Measurements from ENCODE around the gene PRR33. TPM values are rescaled to one million over a fixed set of nuclear protein-coding genes. Genes with fewer than 3 reads are reported as not detected.

The PRR33 gene
- total and polyA plus RNA-seq, 8 donors = not detected

DNA sequence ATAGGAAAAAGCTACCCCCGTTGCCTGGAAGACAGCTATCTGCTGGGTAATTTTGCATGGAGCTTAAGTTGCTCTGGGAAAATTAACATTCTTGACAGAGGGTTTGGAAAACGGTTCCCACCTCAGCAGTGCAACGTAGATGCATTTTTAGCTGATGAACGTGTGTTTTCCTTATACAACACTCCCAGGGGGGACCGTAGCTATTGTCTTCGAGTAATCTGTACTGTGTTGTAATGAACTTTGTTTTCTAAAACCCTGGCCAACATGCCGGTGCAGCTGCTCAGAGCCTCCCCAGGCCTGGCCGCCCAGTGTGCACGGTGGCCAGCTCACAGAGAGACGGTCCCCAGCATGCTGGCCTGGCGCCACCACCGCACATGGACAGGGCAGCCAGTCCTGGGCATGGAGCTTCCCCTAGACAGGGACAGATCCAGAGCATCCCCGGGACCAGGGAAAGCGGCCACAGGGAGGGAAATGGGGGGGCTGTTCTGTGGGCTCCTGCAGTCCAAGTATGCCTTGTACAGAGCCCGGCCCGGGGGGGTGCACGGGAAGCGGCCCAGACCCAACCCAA is 30.0 kb upstream of the PRR33 start:
- intact Hi-C loops (cut with DNase I) = loop anchor here in 1 of 3 donors (10.0 kb wide), 2 partner anchors 223 to 227 kb away; partner anchors contain the start of gene KRTAP5-6
- 51 to 72% methylated on average over 18 of the region's 18 CpGs for WGBS, 2 donors
- DNase-seq (peak in 3 of 6 donors; percentile 43 to 58 (median 58)), FAIRE-seq (no peak), ATAC-seq (peak in 2 of 4 donors; percentile 7 to 32)
- Histone ChIP-seq H3K4me3 (no peak overlapping the region), H3K27me3 (no peaks in the 10 kb centered on the region), H3K4me1 (no peaks in the 10 kb centered on the region), H3K36me3 (no peaks in the 10 kb centered on the region), H3K9me3 (no peaks in the 10 kb centered on the region), H3K27ac (no peak overlapping the region)
- no peak for TF ChIP-seq CTCF (IDR thresholded peaks at IDR 0.05)

- Histone ChIP-seq H3K4me1 (no peaks in the 10 kb centered on the region), H3K27ac (no peak overlapping the region), H3K27me3 (no peaks in the 10 kb centered on the region), H3K36me3 (no peaks in the 10 kb centered on the region), H3K9me3 (no peaks in the 10 kb centered on the region), H3K4me3 (no peak overlapping the region)
- intact Hi-C loops (cut with DNase I) = loop anchor here in 1 of 3 donors (10.0 kb wide), 2 partner anchors 224 to 226 kb away; partner anchors contain the start of gene KRTAP5-6
- no peak for TF ChIP-seq CTCF (IDR thresholded peaks at IDR 0.05)
- no peak for FAIRE-seq
- peak in 1 of 6 donors; percentile 20 for DNase-seq
- 65 to 74% methylated on average over 21 of the region's 21 CpGs for WGBS, 2 donors
- no peak for ATAC-seq
These were observed 29.3 kb upstream of the PRR33 start for GRCh38 chr11:1920909-1921573.

GRCh38 chr11:1920128-1920908 is 28.6 kb upstream of the PRR33 start:
- Histone ChIP-seq H3K4me1 (no peaks in the 10 kb centered on the region), H3K9me3 (no peaks in the 10 kb centered on the region), H3K4me3 (no peak overlapping the region), H3K27me3 (no peaks in the 10 kb centered on the region), H3K36me3 (no peaks in the 10 kb centered on the region), H3K27ac (no peak overlapping the region)
- FAIRE-seq = no peak
- peak in 2 of 6 donors; percentile 54 to 63 for DNase-seq
- WGBS, 2 donors = 78 to 87% methylated on average over 22 to 25 of the region's 25 CpGs
- intact Hi-C loops (cut with DNase I) = loop anchor here in 1 of 3 donors (10.0 kb wide), 2 partner anchors 224 to 226 kb away; partner anchors contain the start of gene KRTAP5-6
- no peak for ATAC-seq
- no peak for TF ChIP-seq CTCF (IDR thresholded peaks at IDR 0.05)

DNA sequence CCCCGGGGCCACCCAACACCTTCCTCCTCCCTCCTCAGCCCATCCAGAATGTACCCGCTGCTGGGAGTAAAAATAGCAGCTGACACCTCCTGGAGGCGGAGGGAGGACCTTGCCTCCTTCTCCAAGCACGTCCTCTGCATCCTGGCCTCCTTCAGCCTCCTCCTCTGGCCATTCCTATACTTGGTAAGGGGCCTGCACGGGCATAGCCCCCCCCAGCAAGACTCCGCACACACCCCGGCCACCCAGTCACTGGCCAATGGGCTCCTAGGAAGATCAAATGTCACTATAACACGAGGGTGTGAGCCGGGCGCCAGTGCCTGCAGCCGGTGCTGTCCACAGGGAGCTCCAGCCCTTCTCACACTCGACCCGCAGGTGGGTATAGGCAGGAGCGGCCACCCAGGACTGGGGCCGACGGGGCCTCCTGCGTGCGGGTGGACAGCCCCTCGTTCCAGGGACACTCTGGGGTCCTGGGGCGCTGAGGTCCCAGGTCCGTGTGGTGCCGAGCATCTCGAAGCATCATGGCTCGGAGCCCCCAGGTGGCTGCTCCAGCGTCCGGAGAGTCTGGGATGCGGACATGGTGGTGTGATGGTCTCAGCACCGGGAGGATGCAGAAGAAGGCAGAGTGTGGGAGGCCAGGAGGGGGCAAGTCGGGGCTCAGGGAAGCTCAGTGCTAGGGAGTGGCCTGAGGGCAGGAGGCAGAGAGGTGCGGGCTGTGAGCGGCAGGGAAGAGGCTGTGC is 27.9 kb upstream of the PRR33 start, which contains the start of gene TNNT3:
TNNT3 (plus strand) TSS at position 313 of the 737 bp plus-strand sequence. CDS start 3,172 bp downstream, outside the sequence.
- DNase-seq = peak in 1 of 6 donors; percentile 73
- no peak for TF ChIP-seq CTCF (IDR thresholded peaks at IDR 0.05)
- no peaks in the 10 kb centered on the region for H3K27me3 ChIP-seq
- no peak for ATAC-seq
- no peaks in the 10 kb centered on the region for H3K4me1 ChIP-seq
- WGBS, 2 donors = 72 to 78% methylated on average over 24 to 31 of the region's 31 CpGs
- no peaks in the 10 kb centered on the region for H3K36me3 ChIP-seq
- intact Hi-C loops (cut with DNase I) = loop anchor here in 1 of 3 donors (10.0 kb wide), 2 partner anchors 225 kb away; partner anchors contain the start of gene KRTAP5-6
- no peak within 1 kb of the TSS for H3K4me3 ChIP-seq
- no peak for FAIRE-seq
- H3K27ac ChIP-seq = no peak within 1 kb of the TSS
- H3K9me3 ChIP-seq = no peaks in the 10 kb centered on the region
